GM10248 (cell line): ENCODE data around the gene NCK1.

Source experiments
- CTCF ChIA-PET: fragments of 300-600 bp; sonication (Branson Sonifier 250); formaldehyde crosslinking; extraction: SDS; loops from one replicate; lab custom pipeline; 2021; ENCODE audit warnings: antibody characterized with exemption; lab: Yijun Ruan, JAX
- POLR2A ChIA-PET: fragments of 350-650 bp; sonication (Branson Sonifier 250); formaldehyde crosslinking; extraction: SDS; loops from one replicate; lab custom pipeline; 2020; ENCODE audit warnings: antibody characterized with exemption; lab: Yijun Ruan, JAX
- DNase-seq: peaks from one replicate; pipeline ENCODE4 v3.0.0; 2012; ENCODE audit errors: extremely low spot score
- CTCF ChIP-seq: IDR thresholded peaks from 2 replicates; pipeline ENCODE4 v1.5.1; 2012; ENCODE audit warnings: mild to moderate bottlenecking, low read depth; ENCODE audit errors: extremely low read depth, missing control alignments, control extremely low read depth

The NCK1 gene

GRCh38 chr3:136913168-136913567 lies 51.2 kb downstream of the NCK1 start:
- no peak for TF ChIP-seq CTCF
- DNase-seq: no peak
- POLR2A ChIA-PET: no interaction called here
- CTCF ChIA-PET: interaction anchor here (1.5 kb wide), 1 partner anchor 13 kb away, joined by 3 read pairs; no protein-coding TSS in a partner anchor

DNA sequence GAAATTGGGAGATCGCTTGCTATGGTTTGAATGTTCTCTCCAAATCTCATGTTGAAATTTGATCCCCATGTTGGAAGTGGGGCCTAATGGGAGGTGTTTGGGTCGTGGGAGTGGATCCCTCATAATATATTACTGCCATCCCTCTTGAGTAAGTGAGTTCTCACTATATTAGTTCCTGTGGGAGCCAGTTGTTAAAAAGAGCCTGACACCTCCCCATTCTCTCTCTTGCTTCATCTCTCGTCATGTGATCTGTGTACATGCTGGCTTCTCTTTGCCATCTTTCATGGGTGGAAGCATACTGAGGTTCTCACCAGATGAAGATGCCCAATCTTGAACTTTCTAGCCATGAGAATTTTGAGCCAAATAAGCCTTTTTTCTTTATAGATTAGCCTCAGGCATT lies 52.7 kb downstream of the NCK1 start:
- ChIA-PET CTCF (interaction anchor here (1.5 to 1.8 kb wide), 2 partner anchors 14 to 17 kb away, joined by 3 read pairs; no protein-coding TSS in a partner anchor), POLR2A (no interaction called here)
- no peak for DNase-seq
- no peak for TF ChIP-seq CTCF

DNA sequence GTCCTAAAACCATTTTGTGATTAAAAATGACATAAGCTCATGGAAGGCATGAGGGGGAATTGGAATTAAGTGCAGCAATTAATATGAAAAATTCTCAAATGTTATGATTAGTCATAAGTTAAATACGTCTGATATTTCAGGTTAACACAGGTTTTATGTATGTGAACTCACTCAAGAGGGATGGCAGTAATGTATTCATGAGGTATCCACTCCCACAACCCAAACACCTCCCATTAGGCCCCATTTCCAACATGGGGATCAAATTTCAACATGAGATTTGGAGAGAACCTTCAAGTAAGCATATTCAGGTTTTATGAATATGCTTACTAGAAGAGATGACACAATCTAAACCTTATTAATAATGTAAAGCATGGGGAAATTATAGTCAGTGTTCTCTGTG lies 54.2 kb downstream of the NCK1 start:
- ChIA-PET CTCF (no interaction called here), POLR2A (no interaction called here)
- TF ChIP-seq CTCF: no peak
- DNase-seq: no peak

DNA sequence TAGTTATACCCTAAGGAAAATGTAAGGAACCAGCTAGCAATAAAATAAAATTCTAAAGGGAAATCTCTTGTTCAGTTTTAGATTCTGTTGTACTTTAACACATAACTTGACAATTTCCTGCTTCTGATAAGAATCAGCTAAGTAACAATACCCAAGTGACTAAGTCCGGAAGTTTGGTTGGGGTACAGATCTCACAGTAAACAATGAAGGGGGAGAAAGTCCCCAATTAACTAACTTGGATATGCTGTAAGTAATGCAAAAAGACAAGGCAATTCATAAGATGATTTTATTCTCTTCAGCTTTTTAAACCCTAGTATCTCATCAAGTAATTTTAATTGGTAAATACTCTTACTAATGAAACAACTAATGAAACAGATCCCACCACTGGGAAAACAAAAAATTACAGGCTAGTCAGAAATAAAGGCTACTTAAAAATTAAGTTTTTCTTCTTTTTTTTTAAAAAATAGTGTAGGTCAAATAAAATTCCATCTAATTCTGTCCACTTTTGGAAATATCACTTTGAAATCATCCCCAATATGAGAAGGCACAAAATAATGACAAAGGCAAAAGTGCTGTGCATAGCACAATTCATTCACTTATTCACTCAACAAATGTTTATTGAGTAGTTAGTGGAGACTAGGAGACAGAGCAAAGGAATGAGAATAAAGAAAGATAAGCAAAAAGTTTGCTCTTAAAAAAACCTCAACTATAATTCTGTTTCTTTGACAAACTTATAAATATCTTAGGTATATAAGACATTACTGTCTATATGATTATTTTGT lies 58.0 kb downstream of the NCK1 start:
- POLR2A ChIA-PET: no interaction called here
- no peak for DNase-seq
- CTCF ChIA-PET: interaction anchor here (0.9 to 1.5 kb wide), 3 partner anchors 10 to 167 kb away, joined by 3 to 4 read pairs (median 3); no protein-coding TSS in a partner anchor
- TF ChIP-seq CTCF: no peak

DNA sequence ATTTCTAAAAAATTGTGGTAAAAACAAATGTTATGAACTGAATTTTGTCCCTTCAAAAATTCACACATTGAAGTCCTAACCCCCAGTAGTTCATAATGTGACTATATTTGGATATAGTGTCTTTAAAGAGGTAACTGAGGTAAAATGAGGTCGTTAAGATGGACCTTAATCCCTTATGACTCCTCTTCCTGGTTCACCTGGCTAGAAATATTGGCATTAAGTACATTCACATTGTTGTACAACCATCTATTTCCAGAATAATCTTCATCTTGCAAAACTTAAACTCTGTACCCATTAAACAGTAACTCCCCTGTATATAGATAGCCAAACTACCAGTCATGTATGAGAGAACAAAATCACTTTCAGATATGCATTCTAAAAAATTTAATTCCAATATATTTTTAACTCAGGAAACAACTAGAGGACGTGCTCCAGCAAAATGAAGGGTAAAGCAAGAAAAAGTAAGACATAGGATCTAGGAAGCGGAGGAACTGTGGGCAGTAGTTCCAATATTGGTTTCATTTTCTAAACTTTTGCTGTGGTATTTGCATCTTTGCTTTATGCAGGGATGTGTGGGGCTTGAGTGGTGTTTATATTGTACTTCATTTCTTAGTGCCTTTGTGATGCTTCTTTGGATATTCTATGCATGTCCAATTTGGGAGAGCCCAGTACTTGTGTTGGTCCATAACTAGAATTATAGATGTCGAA lies 59.0 kb downstream of the NCK1 start:
- TF ChIP-seq CTCF: no peak
- no peak for DNase-seq
- POLR2A ChIA-PET: no interaction called here
- CTCF ChIA-PET: no interaction called here

- DNase-seq: no peak
- CTCF ChIA-PET: no interaction called here
- POLR2A ChIA-PET: no interaction called here
- TF ChIP-seq CTCF: no peak
These were observed 63.6 kb downstream of the NCK1 start for GRCh38 chr3:136925425-136926190.
